ENCODE measurements around the gene NTRK2.
A peak's percentile ranks its signal among the peaks of the same experiment; 100 is the strongest.

The NTRK2 gene

GRCh38 chr9:84686068-84686467 lies 16.5 kb downstream of the NTRK2 start:
- DNase-seq, result no peak

GRCh38 chr9:84688956-84689355 lies 19.4 kb downstream of the NTRK2 start:
- no peak for DNase-seq

- no peak for DNase-seq
Measured at GRCh38 chr9:84691634-84692033, 22.1 kb downstream of the NTRK2 start.

GRCh38 chr9:84694248-84694647 lies 24.7 kb downstream of the NTRK2 start:
- DNase-seq, result no peak

GRCh38 chr9:84697042-84697441 lies 27.5 kb downstream of the NTRK2 start:
- DNase-seq, result no peak

GRCh38 chr9:84697509-84698114 lies 28.1 kb downstream of the NTRK2 start:
- no peak for DNase-seq

- no peak for DNase-seq
Measured at GRCh38 chr9:84698323-84698722, 28.8 kb downstream of the NTRK2 start.

GRCh38 chr9:84699984-84700383 lies 30.5 kb downstream of the NTRK2 start:
- no peak for DNase-seq

- no peak for DNase-seq
Measured at GRCh38 chr9:84701801-84702200, 32.3 kb downstream of the NTRK2 start.

GRCh38 chr9:84702471-84702870 lies 32.9 kb downstream of the NTRK2 start:
- DNase-seq, result no peak

- no peak for DNase-seq
Measured at GRCh38 chr9:84703793-84704192, 34.3 kb downstream of the NTRK2 start.

GRCh38 chr9:84705128-84705527 lies 35.6 kb downstream of the NTRK2 start:
- no peak for DNase-seq

- DNase-seq, result no peak
Measured at GRCh38 chr9:84708400-84708799, 38.9 kb downstream of the NTRK2 start.

GRCh38 chr9:84709056-84709455 lies 39.5 kb downstream of the NTRK2 start:
- DNase-seq, result no peak

GRCh38 chr9:84710701-84711397 lies 41.3 kb downstream of the NTRK2 start:
- no peak for DNase-seq

GRCh38 chr9:84711398-84711777 lies 41.9 kb downstream of the NTRK2 start:
- no peak for DNase-seq

- peak; percentile 48 for DNase-seq
Measured at GRCh38 chr9:84711936-84712335, 42.4 kb downstream of the NTRK2 start.

- DNase-seq, result no peak
Measured at GRCh38 chr9:84716217-84716616, 46.7 kb downstream of the NTRK2 start.

- DNase-seq, result no peak
Measured at GRCh38 chr9:84718476-84718875, 48.9 kb downstream of the NTRK2 start.

- DNase-seq, result no peak
Measured at GRCh38 chr9:84722388-84722989, 53.0 kb downstream of the NTRK2 start.

GRCh38 chr9:84723426-84723825 lies 53.9 kb downstream of the NTRK2 start:
- DNase-seq, result no peak

- DNase-seq, result no peak
Measured at GRCh38 chr9:84731696-84732095, 62.2 kb downstream of the NTRK2 start.

- DNase-seq, result no peak
Measured at GRCh38 chr9:84736081-84736480, 66.6 kb downstream of the NTRK2 start.

GRCh38 chr9:84736536-84736935 lies 67.0 kb downstream of the NTRK2 start:
- no peak for DNase-seq

- DNase-seq, result no peak
Measured at GRCh38 chr9:84738353-84738752, 68.8 kb downstream of the NTRK2 start.

Data from GF-D8 (cell line).